Calu3 (cell line): ENCODE measurements around the gene GCH1. TPM values are rescaled to one million over a fixed set of nuclear protein-coding genes. Genes with fewer than 3 reads are reported as not detected.

Experiments
- BruUV-seq: library from RNA; stranded (reverse); fragments of 400-500 nt; replicated peaks from 2 replicates; lab custom pipeline; 2021; lab: Mats Ljungman, UMichigan
- CTCF ChIA-PET: fragments of 300-600 bp; sonication (Branson Sonifier 250); formaldehyde crosslinking; loops from one replicate; lab custom pipeline; 2022; ENCODE audit warnings: antibody characterized with exemption; lab: Charles Lee
- DNase-seq: peaks from one replicate; pipeline ENCODE4 v3.0.0; 2022
- H3K27ac Mint-ChIP-seq: one replicate; pipeline ENCODE4 v1.8.0; 2022; ENCODE audit warnings: mixed read lengths; ENCODE audit not compliant: unreplicated experiment
- H3K27me3 Mint-ChIP-seq: one replicate; pipeline ENCODE4 v1.8.0; 2022; ENCODE audit warnings: mixed read lengths; ENCODE audit not compliant: unreplicated experiment
- H3K36me3 Mint-ChIP-seq: one replicate; pipeline ENCODE4 v1.8.0; 2022; ENCODE audit warnings: mild to moderate bottlenecking, moderate library complexity, mixed read lengths; ENCODE audit not compliant: insufficient read depth, unreplicated experiment
- H3K4me1 Mint-ChIP-seq: one replicate; pipeline ENCODE4 v1.8.0; 2022; ENCODE audit warnings: mild to moderate bottlenecking, low read depth, mixed read lengths; ENCODE audit not compliant: unreplicated experiment
- H3K4me3 Mint-ChIP-seq: one replicate; pipeline ENCODE4 v1.8.0; 2022; ENCODE audit warnings: mild to moderate bottlenecking, low read depth, moderate library complexity, mixed read lengths; ENCODE audit not compliant: unreplicated experiment
- H3K9me3 Mint-ChIP-seq: one replicate; pipeline ENCODE4 v1.8.0; 2022; ENCODE audit warnings: low read depth, mixed read lengths; ENCODE audit not compliant: unreplicated experiment
- intact Hi-C: fragments of 100-400 bp; cut with micrococcal nuclease; formaldehyde crosslinking; loops from one replicate; pipeline ENCODE4 v1.10.0; 2022; ENCODE audit not compliant: unreplicated experiment
- total RNA-seq: library from RNA; stranded (reverse); gene quantifications from 2 replicates; pipeline ENCODE4 v1.2.3, GENCODE V29; 2022
- TF ChIP-seq, protein P1 (sequence below): fragments of 200-600 bp; IDR thresholded peaks from one replicate; pipeline ENCODE4 v1.8.0; 2022; ENCODE audit warnings: antibody characterized with exemption; ENCODE audit not compliant: unreplicated experiment

The GCH1 gene
- total RNA-seq, 1 experiment from 2014 or later: 6.8 TPM

DNA sequence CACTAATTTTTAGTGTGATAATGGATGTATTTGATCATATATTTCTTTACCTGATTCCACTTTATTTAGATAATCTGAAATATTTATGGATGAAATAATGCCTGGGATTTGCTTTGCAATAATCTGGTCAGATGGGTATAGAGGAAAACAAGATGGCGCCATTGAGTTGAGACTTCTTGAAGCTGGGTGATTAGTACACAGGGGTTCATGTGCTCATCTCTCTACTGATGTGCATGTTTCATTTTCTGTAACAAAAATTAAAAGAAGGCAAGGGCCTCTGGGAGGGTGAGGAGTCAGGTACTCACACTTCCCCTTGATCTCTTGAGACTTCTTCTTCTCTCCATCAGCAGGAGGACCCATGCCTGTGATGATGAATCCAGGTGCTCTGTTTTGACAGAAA lies 61.8 kb downstream of the GCH1 start:
- H3K4me1 Mint-ChIP-seq: peaks cover 11% of the 10 kb centered on the region
- BruUV-seq: no TSS peak
- no peak overlapping the region for H3K27ac Mint-ChIP-seq
- CTCF ChIA-PET: interaction anchor here (0.6 kb wide), 1 partner anchor 78 kb away, joined by 6 read pairs; no protein-coding TSS in a partner anchor
- H3K36me3 Mint-ChIP-seq: peaks cover 10% of the 10 kb centered on the region
- H3K27me3 Mint-ChIP-seq: no peaks in the 10 kb centered on the region
- intact Hi-C loops: no loop called here
- no peaks in the 10 kb centered on the region for H3K9me3 Mint-ChIP-seq
- TF ChIP-seq, protein P1, sequence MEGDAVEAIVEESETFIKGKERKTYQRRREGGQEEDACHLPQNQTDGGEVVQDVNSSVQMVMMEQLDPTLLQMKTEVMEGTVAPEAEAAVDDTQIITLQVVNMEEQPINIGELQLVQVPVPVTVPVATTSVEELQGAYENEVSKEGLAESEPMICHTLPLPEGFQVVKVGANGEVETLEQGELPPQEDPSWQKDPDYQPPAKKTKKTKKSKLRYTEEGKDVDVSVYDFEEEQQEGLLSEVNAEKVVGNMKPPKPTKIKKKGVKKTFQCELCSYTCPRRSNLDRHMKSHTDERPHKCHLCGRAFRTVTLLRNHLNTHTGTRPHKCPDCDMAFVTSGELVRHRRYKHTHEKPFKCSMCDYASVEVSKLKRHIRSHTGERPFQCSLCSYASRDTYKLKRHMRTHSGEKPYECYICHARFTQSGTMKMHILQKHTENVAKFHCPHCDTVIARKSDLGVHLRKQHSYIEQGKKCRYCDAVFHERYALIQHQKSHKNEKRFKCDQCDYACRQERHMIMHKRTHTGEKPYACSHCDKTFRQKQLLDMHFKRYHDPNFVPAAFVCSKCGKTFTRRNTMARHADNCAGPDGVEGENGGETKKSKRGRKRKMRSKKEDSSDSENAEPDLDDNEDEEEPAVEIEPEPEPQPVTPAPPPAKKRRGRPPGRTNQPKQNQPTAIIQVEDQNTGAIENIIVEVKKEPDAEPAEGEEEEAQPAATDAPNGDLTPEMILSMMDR: no peak
- no peak overlapping the region for H3K4me3 Mint-ChIP-seq
- DNase-seq: no peak

DNA sequence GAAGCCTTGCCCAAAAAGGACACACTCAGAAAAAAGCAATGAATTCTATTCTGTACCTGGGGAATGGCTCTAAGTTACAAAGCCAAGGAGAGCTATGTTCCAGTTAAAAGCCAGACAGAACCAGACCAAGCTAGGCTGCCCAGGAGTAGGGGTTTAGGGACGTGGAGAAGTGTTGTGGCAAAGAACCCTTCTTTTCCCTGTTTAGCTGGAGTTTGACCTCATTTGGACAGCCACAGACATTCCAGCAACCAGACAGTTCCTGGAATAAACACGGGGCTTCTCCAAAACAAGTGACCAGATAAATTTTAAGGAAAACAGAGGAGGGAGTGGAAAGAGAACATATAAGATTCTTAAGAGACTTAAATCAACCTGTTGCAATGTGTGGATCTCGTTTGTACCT lies 62.3 kb downstream of the GCH1 start:
- CTCF ChIA-PET: interaction anchor here (0.6 kb wide), 1 partner anchor 322 kb away, joined by 3 read pairs; no protein-coding TSS in a partner anchor
- Mint-ChIP-seq H3K27ac (no peak overlapping the region), H3K9me3 (no peaks in the 10 kb centered on the region), H3K36me3 (peaks cover 10% of the 10 kb centered on the region), H3K4me1 (peaks cover 11% of the 10 kb centered on the region), H3K4me3 (no peak overlapping the region), H3K27me3 (no peaks in the 10 kb centered on the region)
- intact Hi-C loops: no loop called here
- no peak for DNase-seq
- no TSS peak for BruUV-seq
- TF ChIP-seq, protein P1: no peak

DNA sequence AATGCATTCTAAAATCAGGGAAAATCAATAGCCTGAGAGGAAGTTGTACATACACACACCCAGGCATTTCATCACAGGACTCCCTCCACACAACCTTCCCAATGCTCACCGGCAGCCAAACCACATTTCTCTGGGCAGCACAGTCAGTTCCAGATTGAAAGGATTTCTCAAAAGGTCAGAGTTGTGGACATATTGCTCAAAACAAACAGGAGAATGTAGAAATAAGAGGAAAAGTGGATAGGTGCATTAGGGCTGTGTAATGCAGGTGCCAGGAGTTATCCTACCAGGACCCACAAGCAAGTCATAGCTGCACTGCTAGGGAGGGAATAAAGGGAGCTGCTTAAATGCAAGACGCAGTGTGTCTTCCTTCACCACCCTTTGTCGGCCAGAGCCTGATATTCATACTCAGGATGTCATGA lies 62.9 kb downstream of the GCH1 start:
- peaks cover 11% of the 10 kb centered on the region for H3K4me1 Mint-ChIP-seq
- no TSS peak for BruUV-seq
- CTCF ChIA-PET: interaction anchor here (0.6 kb wide), 2 partner anchors 321 to 393 kb away, joined by 3 to 5 read pairs; no protein-coding TSS in a partner anchor
- TF ChIP-seq, protein P1: no peak
- H3K27me3 Mint-ChIP-seq: no peaks in the 10 kb centered on the region
- no peaks in the 10 kb centered on the region for H3K9me3 Mint-ChIP-seq
- intact Hi-C loops: no loop called here
- DNase-seq: peak; percentile 53
- peaks cover 10% of the 10 kb centered on the region for H3K36me3 Mint-ChIP-seq
- no peak overlapping the region for H3K4me3 Mint-ChIP-seq
- H3K27ac Mint-ChIP-seq: no peak overlapping the region

DNA sequence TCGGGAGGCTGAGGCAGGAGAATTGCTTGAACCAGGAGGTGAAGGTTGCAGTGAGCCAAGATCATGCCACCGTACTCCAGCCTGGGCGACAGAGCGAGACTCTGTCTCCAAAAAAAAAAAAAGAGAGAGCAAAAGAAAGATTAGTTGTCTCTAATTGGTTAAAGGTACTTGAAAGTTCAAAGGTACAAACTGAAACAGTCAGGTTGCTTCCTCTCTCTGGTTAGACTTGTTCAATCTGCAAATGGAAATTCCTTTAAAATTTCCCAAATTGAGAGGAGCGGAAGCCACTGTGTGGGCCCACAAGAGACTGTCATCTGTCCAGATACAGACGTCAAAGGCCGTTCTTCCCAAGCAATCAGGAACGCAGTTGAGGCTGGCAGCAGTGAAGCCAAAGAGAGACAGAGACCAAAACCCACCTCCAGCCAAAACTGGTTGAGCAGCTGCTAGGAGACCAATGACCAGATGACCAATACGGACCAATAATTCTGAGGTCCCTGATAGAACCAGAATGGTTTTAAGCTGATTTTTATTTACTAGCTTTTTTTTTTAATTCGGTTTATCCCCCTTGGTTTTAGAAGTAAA lies 63.6 kb downstream of the GCH1 start:
- intact Hi-C loops: no loop called here
- no peak for DNase-seq
- no peak overlapping the region for H3K4me3 Mint-ChIP-seq
- CTCF ChIA-PET: no interaction called here
- H3K27me3 Mint-ChIP-seq: no peaks in the 10 kb centered on the region
- peaks cover 11% of the 10 kb centered on the region for H3K4me1 Mint-ChIP-seq
- peaks cover 10% of the 10 kb centered on the region for H3K36me3 Mint-ChIP-seq
- TF ChIP-seq, protein P1: no peak
- H3K27ac Mint-ChIP-seq: no peak overlapping the region
- BruUV-seq: no TSS peak
- no peaks in the 10 kb centered on the region for H3K9me3 Mint-ChIP-seq
